GM19351 (cell line): ENCODE data around the gene TRPM5.
A peak's percentile ranks its signal among the peaks of the same experiment; 100 is the strongest.

ENCODE experiments used
- ATAC-seq: cut with Tn5 transposase; IDR thresholded peaks from one replicate; pipeline ENCODE4 v1.9.1; 2021; ENCODE audit warnings: mild to moderate bottlenecking, moderate library complexity; ENCODE audit not compliant: unreplicated experiment

TRPM5 gene

DNA sequence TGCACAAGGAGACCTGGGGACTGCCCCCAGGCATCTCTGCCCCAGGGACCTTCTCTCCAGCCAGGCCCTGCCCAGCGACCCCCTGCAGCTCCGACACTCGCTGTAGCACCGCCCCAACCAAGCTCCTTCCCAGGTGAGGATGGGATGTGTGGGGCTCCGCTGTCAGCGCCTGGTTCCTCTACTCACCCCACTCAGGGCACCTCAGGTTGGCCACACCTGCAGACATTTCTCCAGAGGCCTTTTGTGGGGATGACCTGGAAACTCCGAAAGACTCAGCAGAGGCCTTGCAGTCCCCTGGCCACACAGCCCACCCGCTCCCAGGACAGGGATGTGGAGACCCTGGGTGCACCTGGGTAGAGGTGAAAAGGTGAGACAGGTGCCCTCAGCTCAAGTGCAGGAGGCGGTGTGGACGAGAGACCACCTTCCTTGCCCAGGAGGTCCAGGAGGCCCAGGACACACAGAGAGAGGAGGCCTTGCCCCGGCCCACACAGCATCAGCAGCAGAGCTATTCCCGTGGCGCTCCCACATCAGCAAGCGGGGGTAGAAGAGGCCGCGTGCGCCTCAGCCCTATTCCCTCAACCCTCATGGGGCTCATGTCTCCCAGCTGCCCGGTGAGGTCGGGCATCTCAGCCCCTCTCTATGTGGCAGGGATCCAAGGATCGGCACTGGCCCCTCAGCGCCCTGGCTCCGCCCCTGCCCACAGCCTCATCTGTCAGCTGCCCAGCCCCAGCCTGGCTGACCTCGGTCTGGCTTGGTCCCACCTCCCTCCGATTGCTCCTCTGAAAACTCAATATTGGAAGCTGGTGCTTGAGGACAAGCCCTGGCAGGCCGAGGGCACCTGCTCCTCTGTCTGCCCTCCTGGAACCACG is 20.9 kb downstream of the TRPM5 start:
- ATAC-seq, result no peak

DNA sequence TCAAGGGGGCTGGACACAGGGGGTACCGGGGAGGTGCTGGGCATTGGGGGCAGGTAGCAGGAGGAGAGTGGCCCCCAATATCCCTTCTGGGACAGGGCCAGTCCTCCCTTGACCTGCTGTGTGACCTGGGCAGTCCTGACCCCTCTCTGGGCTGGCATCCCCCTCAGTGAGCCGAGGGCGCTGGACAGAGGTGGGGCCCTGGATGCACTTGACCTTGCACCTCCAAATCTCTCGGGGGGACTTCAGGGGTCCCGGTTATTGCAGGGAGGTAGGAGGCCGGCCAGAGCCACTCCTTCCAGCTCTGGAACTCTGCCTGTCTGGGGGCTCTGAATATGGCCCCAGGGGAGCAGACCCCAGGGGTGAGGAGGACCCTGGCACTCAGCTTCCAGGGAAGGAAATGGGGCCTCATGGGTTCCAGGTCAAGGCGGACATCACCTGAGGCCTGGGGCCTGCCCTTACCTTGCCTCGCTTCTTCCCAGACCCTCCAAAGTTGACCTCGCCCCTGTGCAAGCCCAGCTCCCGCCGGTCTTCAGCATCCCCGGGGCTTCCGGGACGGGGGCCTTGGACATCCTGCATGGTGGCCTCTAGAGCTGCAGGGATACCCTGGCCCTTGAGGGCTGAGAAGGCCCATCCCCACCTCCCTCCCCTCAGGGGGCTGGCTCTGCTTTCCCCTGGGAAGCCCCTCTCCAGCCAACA is 21.7 kb downstream of the TRPM5 start:
- ATAC-seq, result no peak

- ATAC-seq, result no peak
These were observed 22.3 kb downstream of the TRPM5 start for GRCh38 chr11:2421996-2422395.

DNA sequence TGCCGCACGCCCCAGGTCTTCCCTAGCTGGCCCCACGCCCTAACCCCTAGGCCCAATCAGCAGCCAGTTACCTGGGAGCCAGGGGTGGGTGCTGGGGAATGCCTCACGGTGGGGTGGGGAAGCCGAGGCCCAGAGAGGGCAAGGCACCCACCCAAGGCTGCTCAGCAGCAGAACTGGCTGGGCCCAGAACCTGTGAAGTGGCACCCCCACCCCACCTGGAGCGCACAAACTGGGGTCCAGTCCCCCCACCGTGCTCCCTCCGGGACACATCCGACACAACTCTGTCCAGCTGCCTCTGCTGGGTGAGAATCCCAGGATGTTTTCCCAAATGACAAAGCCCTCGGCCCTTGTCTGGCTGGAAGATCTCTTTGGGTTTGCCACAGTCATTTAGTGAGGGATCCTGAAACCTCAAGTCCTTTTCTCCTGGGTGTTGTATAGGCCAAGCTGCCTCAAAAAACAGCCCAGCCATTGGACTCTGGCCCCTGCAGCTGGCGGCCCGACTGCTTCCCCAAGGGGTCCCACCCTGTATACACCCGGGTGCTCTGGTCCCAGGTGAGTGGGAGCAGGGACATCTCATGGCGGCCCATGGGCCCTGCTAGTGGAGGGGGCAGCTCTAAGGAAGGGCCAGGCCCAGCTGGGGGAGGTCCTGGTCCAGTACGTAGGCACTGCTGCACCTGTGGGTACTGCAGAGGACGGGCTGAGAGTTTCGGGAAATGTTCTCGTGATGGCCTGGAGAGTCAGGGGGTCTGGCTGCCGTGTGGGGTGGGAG is 22.9 kb downstream of the TRPM5 start:
- ATAC-seq, result no peak

DNA sequence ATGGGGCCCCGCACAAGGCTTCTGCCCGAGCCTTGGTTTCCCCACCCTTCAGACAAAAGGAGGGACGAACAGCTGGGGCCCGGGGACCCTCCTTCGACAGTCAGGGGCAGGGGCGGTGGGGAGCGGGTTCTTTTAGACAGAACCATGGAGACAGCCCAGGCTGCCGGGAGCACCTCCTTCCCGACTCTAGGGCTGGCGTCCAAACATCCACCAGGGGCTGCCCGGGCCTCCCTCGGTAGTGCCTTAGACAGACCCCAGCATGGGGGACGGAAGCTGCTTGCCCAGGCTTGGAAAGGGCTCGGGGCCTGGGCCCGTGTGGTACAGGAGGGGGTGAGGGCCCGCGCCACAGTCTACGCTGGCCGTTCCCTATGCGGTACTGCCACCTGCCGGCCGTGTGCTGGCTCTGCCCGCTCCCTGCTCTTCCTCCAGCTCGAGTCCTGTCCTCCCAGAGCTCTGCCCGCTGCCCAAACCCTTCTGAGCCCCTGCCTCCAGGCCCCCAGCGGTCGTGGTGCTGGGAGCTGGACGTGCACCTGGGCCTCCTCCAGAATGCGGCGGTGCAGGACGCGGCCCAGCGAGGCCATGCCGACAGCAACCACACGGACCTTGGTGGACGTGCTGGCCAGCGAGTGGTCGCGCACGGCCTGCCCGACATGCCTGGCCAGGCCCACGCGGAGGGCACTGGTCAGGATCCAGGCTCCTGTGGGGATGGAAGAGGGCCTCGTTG is 23.6 kb downstream of the TRPM5 start:
- peak; percentile 84 for ATAC-seq

DNA sequence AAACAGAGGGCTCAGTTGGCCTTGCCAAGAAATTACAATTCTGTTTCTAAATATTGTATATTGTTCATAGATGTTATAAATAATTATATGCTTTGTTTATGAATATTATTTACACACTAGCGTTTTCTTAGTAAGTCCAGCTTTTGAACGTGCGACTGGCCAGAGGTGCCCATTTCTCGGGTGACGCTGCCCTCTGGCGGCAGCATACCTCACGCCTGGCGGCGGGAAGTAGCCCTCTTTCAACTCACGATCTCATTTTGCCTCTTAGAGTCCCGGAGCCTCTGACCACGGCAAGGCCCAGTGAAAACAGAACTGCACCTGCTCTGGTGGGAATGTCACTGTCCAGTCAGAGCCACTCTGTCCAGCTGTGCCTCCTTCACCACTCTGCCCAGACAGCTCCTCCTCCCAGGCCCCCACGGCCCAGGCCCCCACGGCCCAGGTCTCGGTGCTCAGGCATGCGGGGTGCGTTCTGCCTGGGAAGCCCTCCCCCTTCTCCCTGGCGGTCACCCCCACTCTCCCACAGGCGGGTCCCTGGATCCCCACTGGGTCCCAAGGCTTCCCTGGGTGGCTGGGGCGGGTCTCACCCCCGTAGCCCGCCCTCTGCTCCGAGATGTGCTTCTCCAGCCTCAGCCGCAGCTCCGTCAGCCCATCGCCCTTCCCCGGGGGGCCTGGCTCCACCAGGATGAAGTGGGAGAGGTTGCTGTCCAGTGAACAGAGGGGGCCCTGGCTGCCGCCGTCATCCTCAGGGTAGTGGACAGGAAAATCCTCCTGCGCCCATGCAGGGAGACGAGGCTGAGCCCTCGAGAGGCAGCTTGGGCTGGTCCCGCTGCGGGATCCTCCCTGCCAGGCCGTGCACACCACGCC is 24.4 kb downstream of the TRPM5 start:
- ATAC-seq, result no peak

GRCh38 chr11:2418693-2419360 is 25.5 kb downstream of the TRPM5 start:
- ATAC-seq, result no peak

GRCh38 chr11:2417856-2418692 is 26.2 kb downstream of the TRPM5 start:
- ATAC-seq, result no peak

DNA sequence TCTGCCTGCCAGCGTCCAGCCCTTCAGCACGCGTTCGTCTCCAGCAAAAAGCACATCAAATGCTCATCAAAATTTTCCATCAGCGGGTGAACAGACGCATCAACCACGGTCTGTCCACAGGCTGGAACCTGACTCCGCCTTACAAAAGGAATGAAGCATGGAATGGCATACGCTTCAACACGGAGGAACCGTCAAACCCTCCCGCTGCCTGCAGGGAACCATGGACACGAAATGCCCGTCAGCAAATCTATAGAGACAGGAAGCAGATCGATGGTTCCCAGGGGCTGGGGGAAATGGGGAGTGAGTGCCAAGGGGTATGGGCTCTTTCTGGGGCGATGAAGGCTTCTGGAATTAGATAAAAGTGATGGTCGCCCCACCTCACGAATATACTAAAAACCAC is 27.5 kb downstream of the TRPM5 start:
- ATAC-seq, result no peak

DNA sequence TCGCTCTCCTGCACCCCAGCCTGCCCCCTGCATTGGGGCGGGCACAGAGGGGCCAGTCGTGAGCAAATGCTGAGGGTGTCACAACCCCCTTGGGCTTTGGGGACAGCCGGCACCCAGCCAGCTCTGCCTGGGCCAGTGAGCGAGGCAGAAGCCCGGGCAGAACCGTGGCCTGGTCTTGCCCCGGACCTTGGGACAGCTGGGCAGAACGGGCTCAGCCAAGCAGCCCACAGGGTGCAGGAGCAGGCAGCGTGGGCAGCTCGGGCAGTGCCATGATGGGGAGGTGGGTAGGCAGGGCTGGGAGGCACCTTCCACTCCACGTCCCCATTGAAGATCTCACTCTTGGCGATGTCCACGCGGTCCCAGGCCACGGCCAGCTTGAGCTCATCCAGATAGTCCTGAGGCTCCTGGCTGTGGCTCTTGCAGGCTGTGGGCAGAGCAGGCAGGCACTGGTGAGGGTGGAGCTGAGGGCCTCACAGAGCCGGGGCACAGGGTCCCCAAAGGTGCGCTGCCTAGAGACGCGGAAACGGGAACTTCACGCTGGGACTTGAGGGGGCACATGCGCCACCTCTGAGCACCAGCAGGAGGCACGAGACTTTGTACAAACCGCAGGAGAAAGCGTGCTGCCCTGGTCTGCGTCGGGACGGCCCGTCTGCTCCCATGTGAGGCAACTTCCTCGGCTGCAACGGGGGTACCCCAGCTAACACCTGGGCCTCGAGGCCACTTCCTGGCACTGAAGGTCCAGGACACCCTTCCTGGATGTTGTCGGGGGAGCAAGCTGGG is 28.5 kb downstream of the TRPM5 start:
- ATAC-seq, result no peak

GRCh38 chr11:2415171-2415570 is 29.1 kb downstream of the TRPM5 start:
- ATAC-seq, result no peak

DNA sequence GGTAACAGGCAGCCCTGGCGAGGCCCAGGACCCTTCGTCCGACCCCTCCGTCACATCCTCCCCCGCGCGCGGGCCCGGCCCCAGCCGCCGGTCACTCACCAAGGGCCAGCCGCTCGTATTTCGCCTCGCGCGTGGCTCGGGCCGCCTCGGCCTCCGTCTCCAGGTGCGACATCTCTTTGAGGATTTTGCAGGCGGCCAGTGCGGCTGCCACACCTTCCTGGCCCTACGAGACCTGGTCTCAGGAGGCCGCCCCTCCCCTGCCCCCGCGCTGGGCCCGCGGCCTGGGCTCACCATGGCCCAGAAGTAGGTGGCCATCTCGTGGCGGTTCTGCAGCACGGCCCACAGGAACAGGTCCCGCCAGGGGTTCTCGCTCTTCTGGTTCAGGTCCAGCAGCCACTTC is 29.7 kb downstream of the TRPM5 start:
- no peak for ATAC-seq

DNA sequence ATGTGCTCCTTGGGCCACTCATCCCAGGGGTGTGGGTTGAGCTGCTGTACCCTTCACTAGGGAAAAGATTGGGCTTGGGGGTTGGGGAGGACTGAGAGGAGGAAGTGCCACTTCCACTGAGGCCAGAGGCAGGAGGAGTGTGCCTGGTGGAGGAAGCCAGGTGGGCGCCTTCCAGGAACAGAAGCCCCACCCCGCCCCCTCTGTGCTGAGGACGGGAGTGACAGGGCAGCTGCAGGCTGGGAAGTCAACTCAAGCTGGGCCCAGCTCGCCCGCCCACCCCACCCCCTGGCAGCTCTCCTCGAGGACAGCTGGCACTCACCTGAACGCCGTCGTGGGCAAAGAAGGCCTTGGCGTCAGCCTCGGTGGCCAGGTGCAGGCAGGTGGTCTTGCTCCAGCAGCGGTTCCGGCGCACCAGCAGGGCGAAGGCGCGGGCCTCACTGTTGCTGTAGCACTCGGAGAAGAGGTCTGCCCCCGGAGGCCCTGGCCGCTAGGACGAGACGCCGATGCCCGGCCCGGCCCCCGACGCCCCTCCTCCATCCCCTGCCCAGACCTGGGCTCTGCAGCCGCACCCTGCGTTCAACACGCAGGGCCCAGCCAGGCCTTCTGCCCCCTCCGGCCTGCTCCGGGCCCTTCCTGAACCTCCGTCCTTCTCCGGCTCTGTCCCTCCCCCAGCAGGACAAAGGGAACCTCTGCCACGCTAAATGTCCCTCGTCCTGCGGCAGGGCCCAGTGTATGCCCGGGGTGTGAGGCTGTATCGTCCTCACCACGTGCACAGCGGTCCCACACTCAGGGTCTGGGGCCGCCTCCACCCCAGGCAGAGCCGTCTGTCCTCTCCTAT is 30.4 kb downstream of the TRPM5 start:
- ATAC-seq, result no peak

DNA sequence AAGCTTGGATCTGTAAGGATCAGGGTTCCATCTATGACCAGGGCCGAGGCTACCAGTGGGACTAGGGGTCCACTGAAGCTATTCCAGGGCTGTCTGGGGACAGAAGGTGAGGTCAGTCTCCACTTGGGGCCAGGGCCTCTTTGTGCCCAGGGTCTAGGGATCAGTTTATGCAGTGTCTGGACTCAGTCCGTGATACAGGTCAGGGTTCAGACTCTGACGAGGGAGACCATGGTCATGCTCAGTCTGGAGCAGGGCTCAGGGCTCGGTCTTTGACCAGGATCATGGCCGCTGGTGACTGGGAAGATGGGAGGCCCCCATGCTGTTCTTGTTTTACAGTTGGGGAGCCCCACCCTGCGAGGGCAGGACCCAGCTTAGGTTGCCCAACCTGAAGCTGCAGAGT is 32.0 kb downstream of the TRPM5 start:
- ATAC-seq, result no peak

DNA sequence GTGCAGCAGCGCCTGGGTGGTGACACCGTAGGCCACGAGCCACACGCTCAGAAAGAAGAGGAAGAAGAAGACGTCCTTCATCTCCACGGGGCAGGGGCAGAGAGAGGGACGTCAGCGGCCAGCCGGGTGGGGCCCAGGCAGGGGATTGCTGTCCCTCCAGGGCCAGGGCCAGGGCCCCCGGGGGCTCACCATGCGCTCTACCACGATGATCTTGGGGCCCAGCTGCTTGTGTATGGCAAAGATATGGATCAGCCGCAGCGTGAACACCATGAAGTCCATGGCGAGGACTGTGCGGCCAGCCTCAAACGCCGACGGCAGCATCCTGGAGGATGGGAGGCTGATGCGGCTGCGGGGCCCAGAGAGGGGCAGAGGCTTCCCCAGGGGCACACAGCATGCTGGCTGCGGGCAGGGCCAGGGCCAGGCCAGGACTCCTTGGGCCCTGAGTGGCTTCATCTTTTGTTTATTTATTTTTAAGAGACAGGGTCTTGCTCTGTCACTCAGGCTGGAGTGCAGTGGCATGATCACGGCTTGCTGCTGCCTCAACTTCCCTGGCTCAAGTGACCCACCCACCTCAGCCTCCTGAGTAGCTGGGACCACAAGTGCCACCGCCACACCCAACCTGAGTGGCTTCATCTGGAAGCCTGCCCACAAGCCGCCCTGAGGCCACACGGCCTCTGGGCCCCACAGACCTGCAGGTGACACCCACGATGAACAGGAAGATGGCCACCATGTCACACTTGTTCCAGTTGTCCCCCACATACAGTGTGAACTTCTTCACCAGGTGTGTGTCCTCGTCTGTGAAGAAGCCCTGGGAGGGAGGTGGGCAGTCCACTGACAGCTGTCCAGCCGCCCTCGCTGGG is 32.6 kb downstream of the TRPM5 start:
- ATAC-seq, result no peak

DNA sequence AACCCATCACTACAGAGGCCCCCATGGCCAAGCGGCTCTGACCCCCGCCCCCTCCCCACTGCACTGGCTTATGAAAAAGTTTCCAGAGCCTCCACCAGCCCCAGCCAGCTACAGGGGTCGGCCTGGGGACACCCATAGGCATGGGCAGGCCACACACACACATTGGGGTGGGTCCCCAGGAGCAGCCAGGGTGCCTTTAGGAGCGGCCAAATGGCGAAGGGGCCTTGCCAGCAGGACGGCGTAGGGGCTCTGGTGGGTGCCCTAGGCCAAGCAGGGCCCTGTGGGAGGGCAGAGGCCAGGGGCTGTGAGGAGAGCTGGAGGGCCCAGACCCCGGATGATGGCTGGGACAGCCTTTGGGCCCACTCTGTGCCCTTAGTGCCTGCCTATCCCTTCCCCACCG is 33.7 kb downstream of the TRPM5 start:
- no peak for ATAC-seq
